ENCODE results near the gene THSD8.

- no peak for TF ChIP-seq RBBP5 (IDR thresholded peaks at IDR 0.05; ENCODE audit: borderline replicate concordance, low read depth, low read length)
- no peak for TF ChIP-seq SP2 (IDR thresholded peaks at IDR 0.05; ENCODE audit: low read length)
Measured at GRCh38 chr19:12794971-12795381, 6.9 kb upstream of the THSD8 start.

Measured in H1 (cell line).